ENCODE data around the gene KRT84. TPM values are rescaled to one million over a fixed set of nuclear protein-coding genes. Genes with fewer than 3 reads are reported as not detected.

Gene KRT84
- total RNA-seq, 1 donor from 2014 or later: 2.2 TPM

DNA sequence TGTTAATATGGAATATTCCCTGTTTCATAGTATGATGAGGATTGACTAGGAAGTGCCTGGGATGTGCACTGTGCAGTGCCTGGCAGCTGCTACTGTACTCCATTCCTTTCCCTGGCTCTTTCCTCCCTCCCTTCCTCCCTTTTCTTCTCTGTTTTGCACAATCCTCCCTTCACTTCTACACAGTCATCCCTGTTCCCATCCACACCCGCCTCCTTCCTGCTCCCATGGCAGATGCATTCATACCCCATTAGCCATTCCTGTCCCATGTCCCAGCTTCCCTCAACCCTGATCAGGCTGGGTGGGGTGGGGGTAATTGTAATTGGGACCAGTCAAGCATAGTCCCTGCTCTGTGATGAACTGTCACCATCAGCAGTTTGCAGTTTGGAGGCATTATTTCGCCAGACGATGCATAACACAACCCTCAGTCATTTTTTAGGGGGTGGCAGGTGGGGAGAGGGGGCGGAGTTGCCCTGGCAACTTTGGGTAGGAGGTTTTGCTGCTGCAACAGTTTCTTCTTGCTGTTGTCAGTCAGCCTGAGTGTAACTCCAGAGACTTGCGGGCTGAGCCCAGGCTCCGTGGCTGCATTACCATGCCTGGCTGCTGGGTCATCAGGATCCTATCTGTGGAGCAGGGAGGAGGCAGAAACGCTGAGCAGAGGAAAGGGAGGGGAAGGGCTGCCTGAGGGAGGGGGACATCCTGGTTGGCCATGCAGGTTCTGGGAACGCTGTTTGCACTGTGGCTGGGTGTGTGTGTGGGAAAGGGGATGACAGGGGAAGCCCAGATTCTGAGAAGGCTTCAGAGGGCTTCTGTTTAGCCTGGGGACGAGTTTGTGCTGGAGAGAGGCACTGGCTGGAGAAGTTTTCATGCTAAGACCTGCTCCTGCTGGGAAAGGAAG is 4.1 kb upstream of the KRT84 start:
- DNase-seq (ENCODE audit: low spot score): peak; percentile 81

DNA sequence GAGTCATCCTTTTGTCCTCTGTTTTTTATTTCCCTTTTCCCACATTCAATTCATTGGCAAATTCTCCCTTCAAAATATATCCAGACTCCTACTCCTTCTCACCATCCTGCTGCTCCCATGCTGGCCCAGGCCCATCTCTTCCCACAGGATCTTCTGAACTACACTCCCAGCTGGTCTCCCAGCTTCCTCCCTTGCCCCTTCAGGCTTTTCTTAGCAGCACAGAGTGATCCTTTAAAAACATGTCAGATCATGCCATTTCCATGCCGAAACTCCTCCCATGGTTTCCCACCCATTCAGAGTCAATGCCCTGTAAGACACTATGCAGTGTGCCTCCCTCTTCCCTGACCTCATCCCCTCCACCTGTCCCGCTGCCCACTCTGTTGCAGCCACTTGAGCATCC is 2.4 kb upstream of the KRT84 start:
- no peak for DNase-seq (ENCODE audit: low spot score)

DNA sequence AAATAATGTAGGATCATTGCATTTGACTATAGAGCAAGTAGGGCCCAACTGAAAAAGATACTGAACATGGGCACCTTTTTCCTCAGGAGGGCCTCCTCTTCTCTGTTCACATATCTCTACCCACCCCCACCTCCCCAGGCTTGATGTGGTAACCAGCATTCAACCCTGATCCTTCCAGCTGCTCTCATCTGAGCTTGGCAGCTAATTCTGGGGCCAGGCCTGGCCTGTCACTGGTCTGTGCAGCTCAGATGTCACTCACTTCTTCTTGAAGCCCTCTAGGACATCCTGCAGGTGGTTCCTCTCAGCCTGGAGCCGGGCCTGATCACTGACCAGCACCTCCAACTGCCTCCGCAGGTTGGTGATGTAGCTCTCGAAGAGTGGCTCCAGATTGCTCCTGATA is 2.1 kb downstream of the KRT84 start:
- no peak for DNase-seq (ENCODE audit: low spot score)

DNA sequence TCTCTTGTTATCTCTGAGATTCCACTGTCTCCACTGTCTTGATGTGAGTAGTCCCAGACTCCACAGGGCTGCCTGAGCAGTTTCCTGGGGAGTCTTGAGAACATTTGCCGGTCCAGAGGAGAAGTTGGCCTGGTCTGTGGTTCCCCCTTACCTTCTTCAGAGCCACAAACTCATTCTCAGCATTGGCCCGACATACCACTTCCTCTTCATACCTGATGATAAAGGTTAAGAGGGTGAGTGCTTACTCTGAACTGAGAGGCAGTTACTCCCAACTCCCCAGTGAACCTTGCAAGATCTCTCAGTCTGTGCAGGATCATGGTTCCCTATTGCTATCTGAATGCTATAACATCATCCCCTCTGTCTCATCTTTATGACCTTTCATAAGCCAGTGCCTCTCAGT is 2.6 kb downstream of the KRT84 start:
- DNase-seq (ENCODE audit: low spot score): no peak

DNA sequence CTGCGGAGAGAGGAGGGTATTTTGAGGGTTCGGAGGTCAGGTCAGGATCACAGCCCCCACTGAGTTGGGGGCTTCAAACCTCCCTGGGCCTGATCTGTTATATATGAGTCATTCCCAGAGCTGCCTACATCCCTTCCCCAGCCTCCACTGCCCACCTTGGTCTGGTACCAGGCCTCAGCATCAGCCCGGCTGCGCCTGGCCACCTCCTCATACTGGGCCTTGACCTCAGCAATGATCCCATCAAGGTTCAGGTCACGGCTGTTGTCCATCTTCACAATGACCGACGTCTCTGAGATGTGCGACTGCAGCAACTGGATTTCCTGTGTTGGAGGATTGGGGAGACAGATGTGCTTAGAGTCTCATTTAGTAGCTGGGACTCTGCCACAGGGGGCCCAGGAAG is 4.2 kb downstream of the KRT84 start:
- no peak for DNase-seq (ENCODE audit: low spot score)

DNA sequence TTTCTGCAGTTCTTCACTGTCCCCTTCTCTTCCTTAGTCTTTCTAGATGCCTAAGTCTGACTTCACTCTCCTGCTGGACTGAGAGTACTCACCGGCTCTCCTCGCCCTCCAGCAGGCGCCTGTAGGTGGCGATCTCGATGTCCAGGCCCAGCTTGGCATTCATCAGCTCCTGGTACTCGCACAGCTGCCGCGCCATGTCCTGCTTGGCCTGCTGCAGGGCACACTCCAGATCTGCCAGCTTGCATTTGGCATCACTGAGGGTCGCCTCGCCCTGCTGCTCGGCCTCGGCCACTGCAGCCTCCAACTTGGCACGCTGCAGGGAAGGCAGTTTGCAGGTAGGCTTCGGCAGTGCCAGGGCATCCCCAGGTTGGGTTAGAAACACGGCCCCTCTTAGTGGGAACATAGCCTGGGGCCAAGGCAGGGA is 5.2 kb downstream of the KRT84 start:
- DNase-seq (ENCODE audit: low spot score): peak; percentile 34

DNA sequence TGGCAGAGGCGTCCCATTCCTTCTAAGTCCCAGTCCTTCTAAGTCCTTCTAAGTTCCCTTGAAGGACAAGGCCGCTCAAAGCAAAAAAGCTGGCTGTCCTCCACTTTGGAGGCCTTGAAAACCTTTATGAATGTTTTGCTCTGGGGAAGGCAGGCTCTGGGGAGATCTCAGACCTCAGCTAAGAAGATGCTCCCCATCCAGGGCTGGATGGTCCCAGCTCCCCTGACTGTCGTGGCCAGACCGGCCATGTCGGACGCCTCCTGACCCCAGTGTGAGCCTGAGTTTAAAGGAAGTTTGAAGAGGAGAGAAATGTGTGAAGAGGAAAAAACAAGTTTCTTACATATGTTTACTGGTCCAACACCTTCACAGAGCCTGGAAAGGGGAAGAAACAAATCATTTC is 5.9 kb downstream of the KRT84 start:
- DNase-seq (ENCODE audit: low spot score): no peak

DNA sequence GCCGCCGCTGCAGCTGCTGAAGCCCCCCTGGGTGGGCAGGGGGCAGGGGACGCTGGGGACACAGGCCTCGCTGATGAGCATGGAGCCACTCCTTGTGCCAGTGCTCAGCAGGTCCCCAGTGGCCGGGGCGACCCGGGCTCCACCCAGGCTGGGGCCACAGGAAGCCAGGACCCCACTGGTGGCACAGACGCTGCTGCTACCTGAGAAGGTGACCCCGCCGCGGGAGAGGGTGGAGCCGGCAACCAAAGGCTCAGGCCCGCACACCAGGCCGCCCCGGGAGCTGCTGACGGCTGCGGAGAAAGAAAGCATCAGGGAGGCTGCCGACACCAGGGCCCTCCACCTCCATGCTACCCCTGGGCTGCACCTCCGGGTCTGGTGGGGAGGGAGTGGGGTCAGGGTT is 7.4 kb downstream of the KRT84 start:
- no peak for DNase-seq (ENCODE audit: low spot score)

DNA sequence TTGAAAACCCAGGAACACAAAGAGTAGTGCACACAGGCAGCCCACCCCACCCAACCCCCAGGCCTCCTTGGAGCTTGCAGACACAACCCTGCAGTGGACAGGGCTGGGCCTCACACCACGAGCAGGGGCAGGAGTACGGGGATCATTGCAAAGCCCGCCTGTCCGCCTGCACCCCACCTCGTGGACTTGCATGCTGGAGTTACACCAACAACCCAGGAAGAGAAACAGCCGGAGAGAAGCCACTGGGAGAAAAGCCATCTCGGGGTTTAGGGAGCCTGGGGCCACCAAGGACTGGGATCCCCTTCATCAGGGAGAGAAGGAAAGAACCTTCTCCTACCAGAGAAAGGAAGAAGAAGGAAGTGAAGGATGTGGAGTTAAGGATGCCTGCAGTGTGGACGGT is 8.2 kb downstream of the KRT84 start:
- no peak for DNase-seq (ENCODE audit: low spot score)

DNA sequence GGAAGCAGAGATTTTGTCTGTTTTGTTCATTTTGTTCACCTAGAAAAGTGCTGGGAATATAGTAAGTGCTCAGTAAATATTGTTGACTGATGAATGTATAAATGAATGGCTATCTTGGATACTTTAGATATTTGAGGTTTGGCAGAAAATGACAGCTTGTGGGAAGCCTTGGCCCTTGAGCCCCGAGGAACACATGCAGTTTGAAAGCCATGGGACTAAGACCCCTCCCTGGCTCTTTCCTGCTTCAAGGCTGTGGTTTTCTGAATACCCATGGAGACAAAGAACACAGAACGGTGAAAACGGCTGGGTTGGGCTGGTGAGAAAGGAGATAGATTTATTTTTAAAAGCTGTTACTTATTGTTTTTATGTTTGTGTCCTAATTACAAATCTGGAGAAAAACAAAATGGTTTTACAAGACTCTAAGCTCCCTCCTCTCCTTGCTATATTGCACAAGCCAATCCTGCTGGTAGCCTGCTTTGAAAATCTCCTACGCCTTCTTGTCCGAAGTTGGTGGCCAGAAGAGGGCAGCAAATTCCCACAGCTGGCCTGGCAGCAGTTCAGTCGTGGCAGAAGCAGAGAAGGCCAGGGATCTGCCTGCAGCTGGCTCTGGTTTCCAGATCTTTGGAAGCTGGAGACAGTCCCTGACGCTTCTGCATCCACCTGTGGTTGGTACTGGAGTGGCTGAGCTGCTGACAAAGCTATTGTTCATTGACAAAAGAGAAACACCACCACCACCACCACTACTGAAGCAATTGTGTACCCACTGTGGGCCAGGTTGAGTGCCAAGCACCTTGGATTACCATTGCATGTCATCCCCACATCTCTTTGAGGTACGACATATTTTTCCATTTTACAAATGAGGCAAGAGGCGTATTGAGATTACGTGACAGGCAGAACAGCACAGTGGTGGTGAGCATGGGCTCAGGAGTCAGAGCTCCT is 13.0 kb downstream of the KRT84 start:
- DNase-seq (ENCODE audit: low spot score): peak; percentile 94

DNA sequence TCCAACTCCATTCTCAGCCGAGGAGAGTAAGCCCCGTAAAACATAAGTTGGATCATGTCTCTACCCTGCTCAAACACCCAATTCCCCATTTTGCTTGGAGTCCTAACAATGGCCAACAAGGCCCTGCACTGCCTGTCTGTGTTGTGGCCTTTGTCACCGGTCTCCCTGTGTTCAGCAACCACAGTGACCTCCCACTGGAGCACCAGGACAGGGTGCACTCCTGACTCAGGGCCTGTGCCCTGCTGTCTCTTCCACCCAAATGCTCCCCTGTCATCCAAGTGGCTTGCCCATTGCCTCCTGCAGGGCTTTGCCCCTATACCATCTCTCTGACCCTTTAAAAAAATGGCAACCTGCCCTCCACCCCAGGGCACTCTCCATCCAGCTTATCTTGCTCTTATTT is 13.7 kb downstream of the KRT84 start:
- DNase-seq (ENCODE audit: low spot score): no peak

DNA sequence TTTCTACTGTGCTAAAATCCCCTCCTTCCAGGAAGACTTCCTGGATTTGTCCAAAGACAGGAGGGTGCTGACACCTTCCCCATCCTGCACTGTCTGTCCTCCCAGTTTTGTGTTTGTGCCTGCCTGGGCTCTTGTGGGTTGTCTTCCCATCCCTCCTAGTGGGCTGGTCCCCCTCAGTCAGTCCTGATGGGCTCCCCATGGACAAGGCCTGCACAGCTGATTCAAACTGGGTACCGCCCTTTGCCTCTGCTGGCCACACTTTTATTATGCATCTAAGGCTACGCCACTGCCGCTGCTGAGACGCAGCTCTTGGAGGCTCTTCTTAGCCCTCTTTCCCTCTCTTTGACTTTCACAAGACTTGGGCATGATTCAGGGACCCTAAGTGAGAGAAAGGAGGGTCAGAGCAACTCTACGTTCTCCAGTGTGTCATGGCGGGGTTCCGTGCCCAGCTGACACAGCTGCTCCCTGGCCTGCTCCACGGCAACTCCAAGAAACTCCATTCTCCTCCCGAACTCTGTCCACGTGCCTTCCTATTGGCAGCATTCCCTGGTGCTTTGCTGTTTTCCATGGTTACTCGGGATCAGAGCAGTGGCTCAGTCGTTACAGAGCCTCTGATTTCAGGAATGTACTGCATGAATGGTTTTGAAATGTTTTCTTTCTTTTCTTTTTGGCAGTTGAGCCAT is 14.4 kb downstream of the KRT84 start:
- DNase-seq (ENCODE audit: low spot score): peak; percentile 97

DNA sequence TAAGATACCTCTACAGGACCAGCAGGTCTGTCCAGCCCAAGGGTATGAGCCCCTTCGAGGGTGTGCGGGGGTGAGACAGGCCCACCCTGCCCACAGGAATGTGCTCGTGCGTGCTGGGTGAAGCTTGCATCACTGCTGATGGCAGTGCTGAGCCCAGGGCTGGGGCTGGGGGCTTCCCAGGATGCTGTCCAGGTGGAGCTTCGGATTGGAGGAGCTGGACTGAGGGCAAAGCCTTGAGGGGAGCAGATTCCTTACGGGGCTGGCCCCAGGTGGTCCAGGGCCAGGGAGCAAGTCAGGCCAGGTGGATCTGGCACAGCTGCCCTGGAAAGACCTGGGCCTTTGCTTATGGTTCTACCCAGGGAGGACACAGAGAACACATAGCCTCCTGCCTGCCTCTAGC is 15.6 kb downstream of the KRT84 start:
- DNase-seq (ENCODE audit: low spot score): no peak

DNA sequence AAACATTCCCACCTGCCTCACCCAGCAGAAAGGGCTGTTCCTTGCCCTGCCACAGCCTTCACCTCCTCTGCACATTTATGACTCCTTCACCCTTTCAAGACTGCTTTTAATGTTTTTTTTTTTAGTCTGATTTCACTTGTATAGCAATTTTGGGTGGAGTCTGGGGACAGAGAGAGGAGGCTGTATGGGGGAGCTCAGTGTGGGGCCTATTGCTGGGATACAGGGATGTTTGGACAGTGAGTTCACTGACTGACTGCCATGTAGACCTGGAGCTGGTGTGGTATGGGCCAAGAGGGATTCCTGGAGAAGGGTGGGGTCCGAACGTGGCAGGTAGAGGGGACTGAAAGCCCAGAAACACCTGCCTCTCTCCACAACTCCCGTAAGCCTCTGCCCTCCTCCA is 16.2 kb downstream of the KRT84 start:
- no peak for DNase-seq (ENCODE audit: low spot score)

DNA sequence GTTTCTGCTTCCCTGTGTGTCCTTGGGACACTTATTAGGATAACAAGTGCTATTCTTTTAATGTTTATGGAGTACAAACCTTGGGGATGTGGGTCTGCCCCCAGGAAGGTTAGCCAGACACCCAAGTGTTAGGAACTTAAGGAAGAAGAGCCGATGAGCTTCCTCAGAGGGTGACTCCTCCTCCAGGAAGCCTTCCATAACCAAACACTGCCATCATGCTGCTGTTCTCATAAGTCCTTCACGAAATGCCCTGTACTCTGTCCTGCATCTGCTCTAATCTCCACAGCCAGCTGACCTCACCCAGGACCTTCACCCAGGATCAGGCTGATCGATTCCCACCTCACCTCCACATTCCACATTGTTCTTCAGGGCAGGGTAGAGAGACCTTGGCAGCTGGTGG is 16.9 kb downstream of the KRT84 start:
- no peak for DNase-seq (ENCODE audit: low spot score)

DNA sequence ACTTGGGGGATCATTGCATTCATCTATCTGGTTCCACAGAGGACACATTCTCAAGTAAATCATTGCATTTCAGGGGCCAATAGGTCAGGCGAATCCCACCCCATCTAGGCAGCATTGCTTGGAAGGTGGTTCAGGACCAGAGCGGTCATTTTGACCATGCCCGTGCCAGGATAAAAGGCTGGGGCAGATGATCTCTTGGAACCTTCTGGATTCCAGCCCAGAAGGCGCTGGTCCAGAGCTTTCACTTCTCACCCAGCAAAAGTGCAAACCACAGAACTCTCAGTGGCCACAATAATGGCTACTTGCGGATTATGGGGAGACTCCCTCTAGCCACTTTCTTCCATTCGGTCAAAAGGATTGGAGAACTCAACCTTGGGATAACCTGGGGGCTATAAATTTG is 17.6 kb downstream of the KRT84 start:
- DNase-seq (ENCODE audit: low spot score): no peak

DNA sequence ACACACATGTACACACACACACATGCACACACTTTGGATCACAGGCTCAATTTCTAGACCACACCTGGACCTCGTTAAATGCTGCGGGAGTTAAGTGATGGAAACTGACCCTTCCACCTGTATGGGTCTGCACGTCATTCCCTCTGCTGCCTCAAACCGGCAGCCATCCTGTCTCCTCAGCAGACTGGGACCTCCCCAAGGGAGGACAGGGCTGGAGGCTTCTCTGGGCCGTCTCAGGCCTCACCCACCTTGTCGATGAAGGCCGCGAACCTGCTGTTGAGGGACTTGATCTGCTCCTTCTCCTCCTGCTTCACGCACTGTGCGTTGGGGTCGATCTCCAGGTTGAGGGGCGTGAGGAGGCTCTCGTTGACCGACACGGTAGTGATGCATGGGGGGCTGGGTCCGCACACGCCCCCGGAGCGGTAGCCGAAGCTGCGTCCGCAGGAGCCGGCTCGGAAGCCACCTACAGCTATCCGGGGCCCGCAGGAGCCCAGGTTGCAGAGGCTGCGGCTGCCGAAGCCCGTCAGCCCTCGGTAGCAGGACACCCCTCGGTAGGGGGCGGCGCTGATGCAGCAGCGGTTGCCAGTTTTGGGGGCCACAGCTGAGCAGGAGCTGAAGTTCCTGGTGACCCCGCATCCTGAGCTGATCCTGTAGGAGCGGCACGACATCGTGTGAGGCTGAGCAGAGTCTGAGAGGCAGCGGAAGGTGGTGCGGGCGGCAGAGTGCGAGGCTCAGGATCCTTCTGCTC is 18.5 kb downstream of the KRT84 start, which contains the start of gene KRT85:
Gene KRT85, minus strand, starts transcription at position 744 of the 748 bp plus-strand sequence. Its CDS starts 76 bp downstream, at position 668.
- no peak for DNase-seq (ENCODE audit: low spot score)

DNA sequence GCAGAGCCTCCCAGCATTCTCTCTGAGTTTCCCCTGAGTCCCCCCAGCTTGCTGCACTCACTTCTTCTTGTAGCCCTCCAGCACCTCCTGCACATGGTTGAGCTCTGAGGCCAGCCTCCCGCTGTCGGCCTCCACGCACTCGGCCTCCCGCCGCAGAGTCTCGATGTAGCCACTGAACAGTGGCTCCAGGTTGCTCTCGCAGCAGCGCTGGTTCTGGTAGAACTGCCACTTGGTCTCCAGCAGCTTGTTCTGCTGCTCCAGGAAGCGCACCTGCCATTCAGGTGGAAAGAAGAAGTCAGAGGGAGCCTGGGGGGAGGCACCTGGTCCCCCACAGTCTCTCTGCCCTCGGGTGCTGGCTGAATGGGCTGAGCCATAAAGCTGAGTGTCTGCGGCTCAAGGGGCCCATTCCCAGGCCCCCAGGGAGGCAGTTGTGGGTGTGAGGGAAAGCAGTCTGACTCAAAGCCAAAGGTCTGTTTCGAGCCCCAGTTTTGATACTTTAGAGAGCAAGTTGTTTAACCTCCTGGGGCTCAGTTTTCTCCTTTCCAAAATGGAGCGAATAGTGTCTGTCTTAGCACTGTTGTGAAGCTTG is 20.5 kb downstream of the KRT84 start:
- DNase-seq (ENCODE audit: low spot score): no peak

DNA sequence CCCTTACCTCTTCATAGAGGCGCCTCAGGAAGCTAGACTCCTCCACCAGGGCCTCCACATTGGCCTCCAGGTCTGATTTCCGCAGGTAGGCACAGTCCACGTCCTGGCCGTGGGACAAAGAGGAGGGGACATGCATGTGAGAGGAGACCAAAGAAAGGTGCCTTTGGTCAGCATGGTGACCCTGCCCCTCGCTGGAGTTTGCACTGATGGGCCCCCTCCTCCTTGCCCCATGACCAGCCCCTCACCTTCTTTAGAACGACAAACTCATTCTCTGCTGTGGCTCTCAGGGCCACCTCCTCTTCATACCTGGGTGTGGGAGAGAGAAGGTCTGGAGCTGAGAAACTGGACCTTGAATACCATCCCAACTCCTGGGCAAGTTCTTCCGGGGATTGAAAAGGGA is 21.4 kb downstream of the KRT84 start:
- DNase-seq (ENCODE audit: low spot score): no peak

DNA sequence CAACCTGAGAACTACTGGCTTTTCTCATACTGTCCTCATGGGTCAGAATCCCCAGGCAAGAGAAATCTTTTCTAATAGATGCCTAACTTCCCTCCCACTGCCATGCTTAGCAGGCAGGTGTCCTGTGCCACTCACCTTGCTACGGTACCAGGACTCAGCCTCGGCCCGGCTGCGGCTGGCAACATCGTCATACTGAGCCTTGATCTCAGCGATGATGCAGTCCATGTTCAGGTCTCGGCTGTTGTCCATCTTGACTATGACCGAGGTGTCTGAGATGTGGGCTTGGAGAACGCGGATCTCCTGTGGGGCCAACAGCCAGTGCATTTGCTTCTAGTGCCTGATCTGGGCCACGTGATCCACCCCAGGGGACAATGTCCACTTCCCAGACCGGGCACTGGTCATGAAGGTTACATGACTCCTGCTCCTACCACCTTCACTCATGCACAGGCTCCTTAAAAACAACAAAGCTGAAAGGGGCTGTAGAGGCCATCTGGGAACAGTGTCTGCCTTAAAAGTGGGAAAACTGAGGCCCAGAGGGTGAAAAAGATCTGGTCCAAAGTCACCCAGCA is 22.3 kb downstream of the KRT84 start:
- no peak for DNase-seq (ENCODE audit: low spot score)
